SK-N-SH (cell line): ENCODE data around the gene SSNA1. TPM values are rescaled to one million over a fixed set of nuclear protein-coding genes. Genes with fewer than 3 reads are reported as not detected.

Experiments
- CTCF ChIA-PET: fragments of 300-600, 350-600 bp; formaldehyde crosslinking; extraction: SDS; loops from one replicate; lab custom pipeline; 2021; lab: Yijun Ruan, JAX
- POLR2A ChIA-PET: fragments of 350-600 bp; sonication (Branson Sonifier 250); formaldehyde crosslinking; extraction: SDS; loops from one replicate; lab custom pipeline; 2020; ENCODE audit warnings: antibody characterized with exemption, inconsistent platforms; lab: Yijun Ruan, JAX
- DNase-seq: peaks from one replicate; pipeline ENCODE4 v3.0.0; 2012
- H2AFZ ChIP-seq: fragments of 200-600 bp; sonication (generic); 2 replicates; pipeline ENCODE4 v1.8.1; 2016; ENCODE audit warnings: antibody characterized with exemption, mild to moderate bottlenecking, low read depth
- H3F3A ChIP-seq: fragments of 200-600 bp; sonication (generic); replicated peaks from 2 replicates; pipeline ENCODE3; 2016; ENCODE audit warnings: antibody characterized with exemption, mild to moderate bottlenecking; ENCODE audit not compliant: insufficient read depth
- H3K27ac ChIP-seq, 2 experiments: fragments of 200-500 bp in 1 of 2; fragments of 200-600 bp in 1 of 2; sonication (Bioruptor generic) in 1 of 2; sonication (generic), shearing (Covaris generic) in 1 of 2; 2 replicates each; pipeline versions ENCODE4 v1.5.1 to v1.6.1; 2014 to 2016; ENCODE audit warnings: low read depth in 2 of 2, inconsistent platforms in 1 of 2, low read length in 1 of 2, mild to moderate bottlenecking in 1 of 2, mixed read lengths in 1 of 2
- H3K27me3 ChIP-seq: fragments of 200-600 bp; sonication (generic), shearing (Covaris generic); 2 replicates; pipeline ENCODE4 v1.6.1; 2016; ENCODE audit warnings: mixed run types; ENCODE audit not compliant: insufficient read depth
- H3K36me3 ChIP-seq, 2 experiments: fragments of 200-500 bp in 1 of 2; fragments of 200-600 bp in 1 of 2; sonication (Bioruptor generic) in 1 of 2; sonication (generic) in 1 of 2; replicated peaks in 1 of 2; 2 replicates each; pipeline versions ENCODE3 to v1.5.1; 2014 to 2016; ENCODE audit warnings: low read length in 1 of 2, mild to moderate bottlenecking in 1 of 2; ENCODE audit not compliant: insufficient read depth in 2 of 2, control insufficient read depth in 1 of 2
- H3K4me1 ChIP-seq, 2 experiments: fragments of 200-500 bp in 1 of 2; fragments of 200-600 bp in 1 of 2; sonication (Bioruptor generic) in 1 of 2; sonication (generic), shearing (Covaris generic) in 1 of 2; 2 replicates each; pipeline versions ENCODE4 v1.5.1 to v1.6.1; 2014 to 2016; ENCODE audit warnings: low read depth in 1 of 2, low read length in 1 of 2, mixed run types in 1 of 2; ENCODE audit not compliant: insufficient read depth in 2 of 2, control insufficient read depth in 1 of 2
- H3K4me2 ChIP-seq: fragments of 200-600 bp; sonication (generic), shearing (Covaris generic); 2 replicates; pipeline ENCODE4 v1.6.1; 2017; ENCODE audit warnings: mixed run types
- H3K4me3 ChIP-seq, 2 experiments: fragments of 200-500 bp in 1 of 2; fragments of 200-600 bp in 1 of 2; sonication (Bioruptor generic) in 1 of 2; sonication (generic), shearing (Covaris generic) in 1 of 2; 2 replicates each; pipeline versions ENCODE4 v1.5.1 to v1.8.1; 2014 to 2016; ENCODE audit warnings: low read depth in 2 of 2, inconsistent platforms in 1 of 2, low read length in 1 of 2, mild to moderate bottlenecking in 1 of 2, mixed read lengths in 1 of 2, moderate library complexity in 1 of 2
- H3K79me2 ChIP-seq: fragments of 200-600 bp; sonication (generic); 2 replicates; pipeline ENCODE4 v1.8.1; 2017; ENCODE audit warnings: mild to moderate bottlenecking; ENCODE audit not compliant: insufficient read depth
- H3K9ac ChIP-seq: fragments of 200-600 bp; sonication (generic); 2 replicates; pipeline ENCODE4 v1.6.1; 2017; ENCODE audit warnings: mixed run types
- H3K9me2 ChIP-seq: fragments of 200-600 bp; sonication (generic); 2 replicates; pipeline ENCODE4 v1.6.1; 2017; ENCODE audit warnings: mixed run types
- H3K9me3 ChIP-seq: fragments of 200-600 bp; sonication (generic); 2 replicates; pipeline ENCODE4 v1.6.1; 2017; ENCODE audit warnings: mixed run types, mild to moderate bottlenecking, moderate library complexity
- H4K20me1 ChIP-seq: fragments of 200-600 bp; sonication (generic); 2 replicates; pipeline ENCODE4 v1.6.1; 2017; ENCODE audit warnings: mild to moderate bottlenecking, mixed run types; ENCODE audit not compliant: insufficient read depth
- CHD2 ChIP-seq: fragments of 150-350 bp; IDR thresholded peaks from 2 replicates; pipeline ENCODE4 v1.6.1; 2018; ENCODE audit warnings: low read length; ENCODE audit not compliant: partially characterized antibody
- GABPA ChIP-seq: IDR thresholded peaks from 2 replicates; pipeline ENCODE4 v1.4.0; 2012; ENCODE audit warnings: low read depth, mild to moderate bottlenecking
- MAX ChIP-seq: IDR thresholded peaks from 2 replicates; pipeline ENCODE4 v1.4.0; 2012; ENCODE audit warnings: low read depth
- POLR2AphosphoS5 ChIP-seq: IDR thresholded peaks from 2 replicates; pipeline ENCODE4 v1.6.1; 2012; ENCODE audit warnings: low read depth, low read length
- RAD21 ChIP-seq: IDR thresholded peaks from 2 replicates; pipeline ENCODE4 v1.6.1; 2012; ENCODE audit warnings: mild to moderate bottlenecking, low read length
- RCOR1 ChIP-seq: fragments of 150-350 bp; IDR thresholded peaks from 2 replicates; pipeline ENCODE4 v1.6.1; 2017; ENCODE audit warnings: antibody characterized with exemption, low read length
- REST ChIP-seq: IDR thresholded peaks from 2 replicates; pipeline ENCODE4 v1.6.1; 2012; ENCODE audit warnings: mild to moderate bottlenecking, low read depth, low read length, moderate library complexity
- TAF1 ChIP-seq: IDR thresholded peaks from 2 replicates; pipeline ENCODE4 v1.6.1; 2012; ENCODE audit warnings: low read depth, mild to moderate bottlenecking, low read length, moderate library complexity, borderline replicate concordance
- TEAD4 ChIP-seq: IDR thresholded peaks from 2 replicates; pipeline ENCODE4 v1.4.0; 2012; ENCODE audit warnings: mild to moderate bottlenecking, borderline replicate concordance; ENCODE audit not compliant: insufficient read depth
- WGBS: methylation state at CpG from one replicate; pipeline ENCODE4 v1.1.6; 2017; ENCODE audit warnings: low lambda C conversion rate; 5-methylcytosine and 5-hydroxymethylcytosine counted together
- polyA plus RNA-seq, 3 experiments: library from polyadenylated mRNA; depleted of rRNA; stranded (reverse); fragments of >200 nt; gene quantifications; 2 replicates each; pipeline ENCODE4 v1.2.3, GENCODE V29; 2012
- TF ChIP-seq, protein P1 (sequence below): IDR thresholded peaks from 2 replicates; pipeline ENCODE4 v1.4.0; 2012; ENCODE audit warnings: low read depth, borderline replicate concordance
- TF ChIP-seq, protein P2 (sequence below): IDR thresholded peaks from 2 replicates; pipeline ENCODE4; 2012

The SSNA1 gene
- polyA plus RNA-seq, 1 of the 3 experiments (the other 2 are of a cell fraction): 124 TPM

DNA sequence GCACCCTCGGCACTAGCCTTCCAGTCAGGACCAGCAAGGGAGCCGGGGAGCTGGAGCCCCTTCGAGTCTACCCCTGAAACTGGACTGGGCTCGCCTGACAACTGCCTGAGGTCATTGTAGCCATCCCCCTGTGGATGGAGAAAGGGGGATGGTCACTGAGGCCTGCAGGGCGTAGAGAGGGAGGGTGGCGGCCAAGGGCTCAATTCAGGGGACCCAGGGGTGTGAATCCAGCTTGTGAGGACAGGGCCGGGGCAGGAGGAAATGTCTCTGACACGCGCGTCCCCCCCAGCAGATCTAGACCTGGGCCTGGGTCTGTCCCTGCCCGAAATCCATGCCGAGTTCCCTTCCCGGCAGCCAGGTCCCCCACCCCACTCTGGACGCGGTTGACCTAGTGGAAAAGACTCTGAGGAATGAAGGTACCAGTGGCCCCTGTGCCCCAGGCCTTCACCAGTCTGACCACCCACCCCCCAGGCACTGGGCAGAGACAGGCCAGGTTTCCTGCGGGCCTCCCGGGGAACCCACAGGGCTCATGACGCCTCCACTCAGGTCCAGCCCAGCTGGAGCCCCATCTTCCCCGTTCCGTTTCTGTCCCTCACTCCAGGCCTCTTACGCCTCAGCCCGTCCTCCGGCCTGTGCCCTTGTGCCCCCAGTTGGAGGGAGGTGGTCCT lies 43.0 kb downstream of the SSNA1 start:
- WGBS: 93% methylated on average over 19 of the region's 23 CpGs
- H3K9me2 ChIP-seq: no peaks in the 10 kb centered on the region
- no peak for TF ChIP-seq POLR2AphosphoS5
- TF ChIP-seq, protein P1, sequence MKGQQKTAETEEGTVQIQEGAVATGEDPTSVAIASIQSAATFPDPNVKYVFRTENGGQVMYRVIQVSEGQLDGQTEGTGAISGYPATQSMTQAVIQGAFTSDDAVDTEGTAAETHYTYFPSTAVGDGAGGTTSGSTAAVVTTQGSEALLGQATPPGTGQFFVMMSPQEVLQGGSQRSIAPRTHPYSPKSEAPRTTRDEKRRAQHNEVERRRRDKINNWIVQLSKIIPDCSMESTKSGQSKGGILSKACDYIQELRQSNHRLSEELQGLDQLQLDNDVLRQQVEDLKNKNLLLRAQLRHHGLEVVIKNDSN: no peak
- TF ChIP-seq, protein P2, sequence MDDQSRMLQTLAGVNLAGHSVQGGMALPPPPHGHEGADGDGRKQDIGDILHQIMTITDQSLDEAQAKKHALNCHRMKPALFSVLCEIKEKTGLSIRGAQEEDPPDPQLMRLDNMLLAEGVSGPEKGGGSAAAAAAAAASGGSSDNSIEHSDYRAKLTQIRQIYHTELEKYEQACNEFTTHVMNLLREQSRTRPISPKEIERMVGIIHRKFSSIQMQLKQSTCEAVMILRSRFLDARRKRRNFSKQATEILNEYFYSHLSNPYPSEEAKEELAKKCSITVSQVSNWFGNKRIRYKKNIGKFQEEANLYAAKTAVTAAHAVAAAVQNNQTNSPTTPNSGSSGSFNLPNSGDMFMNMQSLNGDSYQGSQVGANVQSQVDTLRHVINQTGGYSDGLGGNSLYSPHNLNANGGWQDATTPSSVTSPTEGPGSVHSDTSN: no peak
- TF ChIP-seq MAX: no peak
- TF ChIP-seq TEAD4: no peak
- no peak for TF ChIP-seq TAF1
- no peak for TF ChIP-seq RAD21
- TF ChIP-seq CHD2: no peak
- no peak for TF ChIP-seq REST
- TF ChIP-seq GABPA: no peak
- ChIA-PET CTCF (no interaction called here), POLR2A (no interaction called here)
- no peaks in the 10 kb centered on the region for H3K9me3 ChIP-seq
- H3K27me3 ChIP-seq: no peaks in the 10 kb centered on the region
- H3K4me3 ChIP-seq: no peak overlapping the region
- no peak overlapping the region for H3K27ac ChIP-seq
- H3K4me1 ChIP-seq: peaks cover 0 to 34% of the 10 kb centered on the region in 2 experiments; a peak in 1 of 4 replicates
- no peaks in the 10 kb centered on the region for H3K36me3 ChIP-seq
- DNase-seq: no peak
- no peak overlapping the region for H3K4me2 ChIP-seq
- peaks cover 11% of the 10 kb centered on the region for H3F3A ChIP-seq
- H3K9ac ChIP-seq: no peak overlapping the region
- no peak overlapping the region for H2AFZ ChIP-seq
- no peaks in the 10 kb centered on the region for H4K20me1 ChIP-seq
- H3K79me2 ChIP-seq: no peaks in the 10 kb centered on the region

DNA sequence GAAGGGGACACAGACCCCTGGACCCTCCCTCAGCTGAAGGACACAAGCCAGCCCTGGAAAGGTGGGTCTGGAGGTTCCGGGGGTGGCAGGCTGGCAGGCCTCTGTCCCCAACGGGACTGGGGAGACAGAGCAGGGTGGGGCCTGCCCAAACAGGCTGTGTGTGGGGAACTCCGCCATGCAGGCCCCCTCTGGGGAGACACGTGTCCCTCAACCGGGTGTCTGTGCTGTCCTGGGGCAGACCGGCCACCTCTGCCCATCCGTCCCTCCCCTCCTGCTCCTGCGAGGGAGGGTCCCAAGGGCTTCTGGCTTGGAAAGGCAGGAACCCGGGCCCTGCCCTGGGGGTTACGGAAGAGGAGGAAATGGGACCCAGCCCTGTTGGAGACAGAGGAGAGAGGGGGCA lies 43.6 kb downstream of the SSNA1 start:
- H3K4me3 ChIP-seq: no peak overlapping the region
- peaks cover 7% of the 10 kb centered on the region for H3F3A ChIP-seq
- H4K20me1 ChIP-seq: no peaks in the 10 kb centered on the region
- peaks cover 0 to 33% of the 10 kb centered on the region in 2 experiments; a peak in 1 of 4 replicates for H3K4me1 ChIP-seq
- POLR2A ChIA-PET: no interaction called here
- no peak overlapping the region for H3K9ac ChIP-seq
- DNase-seq: no peak
- H3K79me2 ChIP-seq: no peaks in the 10 kb centered on the region
- H3K36me3 ChIP-seq: no peaks in the 10 kb centered on the region
- CTCF ChIA-PET: no interaction called here
- H2AFZ ChIP-seq: no peak overlapping the region
- 64% methylated on average over 7 of the region's 10 CpGs for WGBS
- no peaks in the 10 kb centered on the region for H3K9me2 ChIP-seq
- no peaks in the 10 kb centered on the region for H3K9me3 ChIP-seq
- TF ChIP-seq TEAD4 (no peak), RCOR1 (no peak)
- no peak overlapping the region for H3K27ac ChIP-seq
- no peak overlapping the region for H3K4me2 ChIP-seq
- no peaks in the 10 kb centered on the region for H3K27me3 ChIP-seq
